Islet of Langerhans (tissue), 1 donor: ENCODE results near the gene TTC7B.
"Not testable (repeated sequence)": the region's sequence is repeated elsewhere in the genome, so short reads cannot be mapped to it uniquely, and the experiment has no call there.

Experiments
- FAIRE-seq: peaks from one replicate; lab custom pipeline; 2011; peaks lifted over from hg19 to GRCh38; lab: Jason Lieb, UNC

The TTC7B gene

GRCh38 chr14:90830931-90831701 lies 14.9 kb upstream of the TTC7B start:
- FAIRE-seq = no peak

- no peak for FAIRE-seq
Measured at GRCh38 chr14:90829677-90830076, 13.4 kb upstream of the TTC7B start.

GRCh38 chr14:90828642-90829487 lies 12.6 kb upstream of the TTC7B start:
- no peak for FAIRE-seq

GRCh38 chr14:90827919-90828610 lies 11.8 kb upstream of the TTC7B start:
- FAIRE-seq = peak; percentile 89

GRCh38 chr14:90823542-90823941 lies 7.3 kb upstream of the TTC7B start:
- FAIRE-seq = not testable (repeated sequence)

GRCh38 chr14:90820958-90821357 lies 4.7 kb upstream of the TTC7B start:
- peak; percentile 74 for FAIRE-seq

GRCh38 chr14:90819734-90820393 lies 3.6 kb upstream of the TTC7B start:
- FAIRE-seq = no peak

GRCh38 chr14:90818715-90819114 lies 2.5 kb upstream of the TTC7B start:
- no peak for FAIRE-seq

- FAIRE-seq = no peak
Measured at GRCh38 chr14:90816681-90817436, 629 bp upstream of the TTC7B start.

GRCh38 chr14:90815572-90815821 lies 733 bp downstream of the TTC7B start:
- no peak for FAIRE-seq

- FAIRE-seq = no peak
Measured at GRCh38 chr14:90814806-90815571, 1.2 kb downstream of the TTC7B start.

GRCh38 chr14:90813442-90813841 lies 2.8 kb downstream of the TTC7B start:
- no peak for FAIRE-seq

GRCh38 chr14:90812109-90812508 lies 4.1 kb downstream of the TTC7B start:
- FAIRE-seq = no peak

GRCh38 chr14:90811641-90812040 lies 4.6 kb downstream of the TTC7B start:
- no peak for FAIRE-seq

- FAIRE-seq = no peak
Measured at GRCh38 chr14:90810806-90811205, 5.4 kb downstream of the TTC7B start.

- no peak for FAIRE-seq
Measured at GRCh38 chr14:90809530-90810312, 6.5 kb downstream of the TTC7B start.

- FAIRE-seq = no peak
Measured at GRCh38 chr14:90808759-90809529, 7.3 kb downstream of the TTC7B start.

GRCh38 chr14:90807060-90807459 lies 9.2 kb downstream of the TTC7B start:
- no peak for FAIRE-seq
